ENCODE measurements around the gene DOK3. TPM values are rescaled to one million over a fixed set of nuclear protein-coding genes. Genes with fewer than 3 reads are reported as not detected.

Gene DOK3
- total RNA-seq, 4 donors from 2014 or later = 2.1 to 52.0 (median 5.5) TPM

- no peak overlapping the region for H3K4me3 ChIP-seq
- no peaks in the 10 kb centered on the region for H3K27me3 ChIP-seq
- H3K27ac ChIP-seq = peak overlapping the region in 1 of 4 donors; percentile 92
- TF ChIP-seq POLR2A (IDR thresholded peaks at IDR 0.05) = no peak
- TF ChIP-seq, protein P1, sequence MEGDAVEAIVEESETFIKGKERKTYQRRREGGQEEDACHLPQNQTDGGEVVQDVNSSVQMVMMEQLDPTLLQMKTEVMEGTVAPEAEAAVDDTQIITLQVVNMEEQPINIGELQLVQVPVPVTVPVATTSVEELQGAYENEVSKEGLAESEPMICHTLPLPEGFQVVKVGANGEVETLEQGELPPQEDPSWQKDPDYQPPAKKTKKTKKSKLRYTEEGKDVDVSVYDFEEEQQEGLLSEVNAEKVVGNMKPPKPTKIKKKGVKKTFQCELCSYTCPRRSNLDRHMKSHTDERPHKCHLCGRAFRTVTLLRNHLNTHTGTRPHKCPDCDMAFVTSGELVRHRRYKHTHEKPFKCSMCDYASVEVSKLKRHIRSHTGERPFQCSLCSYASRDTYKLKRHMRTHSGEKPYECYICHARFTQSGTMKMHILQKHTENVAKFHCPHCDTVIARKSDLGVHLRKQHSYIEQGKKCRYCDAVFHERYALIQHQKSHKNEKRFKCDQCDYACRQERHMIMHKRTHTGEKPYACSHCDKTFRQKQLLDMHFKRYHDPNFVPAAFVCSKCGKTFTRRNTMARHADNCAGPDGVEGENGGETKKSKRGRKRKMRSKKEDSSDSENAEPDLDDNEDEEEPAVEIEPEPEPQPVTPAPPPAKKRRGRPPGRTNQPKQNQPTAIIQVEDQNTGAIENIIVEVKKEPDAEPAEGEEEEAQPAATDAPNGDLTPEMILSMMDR (IDR thresholded peaks at IDR 0.05) = no peak
- DNase-seq = no peak
- H3K36me3 ChIP-seq = peaks cover 0 to 54% (median 0%) of the 10 kb centered on the region in 3 donors
- no peaks in the 10 kb centered on the region for H3K9me3 ChIP-seq
- peaks cover 0 to 21% (median 14%) of the 10 kb centered on the region in 4 donors for H3K4me1 ChIP-seq
Measured at GRCh38 chr5:177511796-177512675, 2.4 kb upstream of the DOK3 start.

DNA sequence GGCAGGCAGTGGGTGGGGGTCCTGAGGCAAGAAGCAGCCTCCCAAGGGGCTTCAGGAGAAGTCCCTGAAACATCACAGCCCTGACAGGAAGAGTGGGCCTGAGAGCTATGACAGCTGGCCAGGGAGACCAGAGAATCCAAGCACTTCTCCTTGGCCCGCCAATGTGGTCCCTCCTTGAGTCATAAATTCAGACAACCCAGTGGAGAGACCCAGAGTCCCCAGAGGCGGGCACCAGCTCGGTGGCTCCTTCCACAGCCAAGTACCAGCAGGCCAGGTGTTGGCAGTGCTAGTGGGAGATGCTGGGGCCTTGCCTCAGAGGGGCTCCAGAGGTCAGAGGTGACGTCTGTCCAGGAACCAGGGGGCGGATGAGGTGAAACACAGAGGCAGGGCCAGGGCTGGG is 1.6 kb upstream of the DOK3 start:
- H3K9me3 ChIP-seq = no peaks in the 10 kb centered on the region
- peak overlapping the region in 3 of 4 donors; percentile 13 to 92 (median 74) for H3K27ac ChIP-seq
- peaks cover 0 to 54% (median 0%) of the 10 kb centered on the region in 3 donors for H3K36me3 ChIP-seq
- no peaks in the 10 kb centered on the region for H3K27me3 ChIP-seq
- H3K4me3 ChIP-seq = peak overlapping the region in 1 of 4 donors; percentile 57
- no peak for DNase-seq
- TF ChIP-seq, protein P1 (IDR thresholded peaks at IDR 0.05) = no peak
- no peak for TF ChIP-seq POLR2A (IDR thresholded peaks at IDR 0.05)
- H3K4me1 ChIP-seq = peaks cover 0 to 19% (median 13%) of the 10 kb centered on the region in 4 donors

DNA sequence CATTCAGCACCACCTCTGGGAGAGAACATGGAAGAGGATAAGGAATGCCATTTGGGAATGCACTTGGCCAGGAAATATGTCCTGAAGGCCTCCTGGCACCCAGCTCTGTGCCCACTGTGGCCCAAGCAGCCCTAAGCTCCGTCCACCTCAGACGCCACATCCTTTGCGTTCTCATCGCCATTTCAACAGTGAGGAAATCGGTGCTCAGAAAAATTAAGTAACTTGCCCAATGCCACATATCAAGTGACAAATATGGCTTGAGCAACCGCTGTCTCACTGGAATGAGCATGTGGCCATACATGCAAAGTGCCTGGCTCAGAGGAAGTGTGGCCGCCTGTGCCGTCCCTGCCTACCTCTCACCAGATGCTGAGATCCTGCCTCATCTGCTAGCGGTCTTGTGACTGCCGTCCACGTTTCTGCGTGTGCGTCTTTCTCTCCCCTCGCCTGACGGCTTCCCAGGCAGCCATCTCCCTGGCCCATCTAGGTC is 984 bp upstream of the DOK3 start:
- peak in 2 of 3 donors; percentile 81 to 85 for DNase-seq
- peak overlapping the region in 2 of 4 donors; percentile 47 to 57 for H3K4me3 ChIP-seq
- no peak for TF ChIP-seq POLR2A (IDR thresholded peaks at IDR 0.05)
- TF ChIP-seq, protein P1 (IDR thresholded peaks at IDR 0.05) = no peak
- peaks cover 0 to 52% (median 0%) of the 10 kb centered on the region in 3 donors for H3K36me3 ChIP-seq
- no peaks in the 10 kb centered on the region for H3K9me3 ChIP-seq
- H3K27ac ChIP-seq = peak overlapping the region in 3 of 4 donors; percentile 13 to 92 (median 74)
- no peaks in the 10 kb centered on the region for H3K27me3 ChIP-seq
- peaks cover 0 to 13% (median 7%) of the 10 kb centered on the region in 4 donors for H3K4me1 ChIP-seq

DNA sequence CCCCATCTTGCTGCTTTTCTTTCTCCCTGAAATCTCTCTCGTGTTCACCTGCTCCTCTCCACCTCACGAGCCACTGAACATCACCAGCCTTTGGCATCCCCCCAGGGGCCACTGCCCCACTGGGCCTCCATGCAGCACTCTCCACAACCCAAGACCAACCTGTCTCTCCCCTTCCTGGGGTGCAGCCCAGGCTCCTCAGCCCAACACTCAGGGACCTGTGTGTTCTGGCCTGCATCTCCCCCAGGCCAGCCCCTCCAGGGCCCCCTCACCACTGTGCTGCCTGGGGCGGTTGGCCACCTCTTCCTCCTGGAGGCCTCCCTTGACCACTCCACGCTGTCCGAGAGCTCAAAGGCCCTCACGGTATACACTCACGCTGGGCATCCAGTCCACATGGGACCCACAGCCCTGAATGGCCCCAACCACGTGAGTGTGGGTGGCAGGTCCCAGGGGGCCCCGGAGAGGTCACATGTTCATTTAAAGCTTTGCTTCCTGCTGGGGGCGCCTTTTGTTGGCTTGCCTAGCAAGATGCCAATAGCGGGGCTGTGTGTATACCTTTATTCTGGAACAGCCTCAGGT is 453 bp upstream of the DOK3 start:
- Histone ChIP-seq H3K9me3 (no peaks in the 10 kb centered on the region), H3K27me3 (no peaks in the 10 kb centered on the region), H3K36me3 (peaks cover 0 to 47% (median 0%) of the 10 kb centered on the region in 3 donors), H3K4me3 (peak overlapping the region in 3 of 4 donors; percentile 42 to 57 (median 47)), H3K4me1 (peaks cover 0 to 13% (median 4%) of the 10 kb centered on the region in 4 donors), H3K27ac (peak overlapping the region; percentile 57 to 92 (median 68))
- TF ChIP-seq, protein P1 (IDR thresholded peaks at IDR 0.05) = no peak
- no peak for TF ChIP-seq POLR2A (IDR thresholded peaks at IDR 0.05)
- peak in 2 of 3 donors; percentile 83 for DNase-seq

DNA sequence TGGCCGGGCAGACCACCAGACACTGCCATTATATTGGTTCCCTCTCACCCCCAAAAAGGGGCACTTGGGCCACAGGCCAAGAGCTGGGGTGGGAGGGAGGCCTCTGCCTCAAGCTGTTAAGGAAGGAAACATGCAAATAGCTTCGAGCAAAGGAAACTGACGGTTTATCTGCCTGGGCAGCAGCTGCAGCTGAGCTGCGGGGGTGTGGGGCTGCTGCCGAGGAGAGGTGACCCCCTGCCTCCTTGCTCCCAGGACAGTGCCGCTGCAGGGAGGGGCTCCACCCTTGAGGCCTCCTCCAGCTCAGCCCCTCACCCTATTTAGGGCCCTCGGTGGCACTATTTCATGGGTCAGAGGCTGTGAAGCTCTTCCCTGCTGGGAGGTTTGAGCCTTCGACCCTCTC is 789 bp downstream of the DOK3 start:
- peaks cover 0 to 35% (median 0%) of the 10 kb centered on the region in 3 donors for H3K36me3 ChIP-seq
- peak in 2 of 3 donors; percentile 59 to 60 for DNase-seq
- peak overlapping the region; percentile 38 to 57 (median 44) for H3K4me3 ChIP-seq
- H3K4me1 ChIP-seq = peaks cover 0 to 13% (median 1%) of the 10 kb centered on the region in 4 donors
- peak overlapping the region; percentile 57 to 92 (median 68) for H3K27ac ChIP-seq
- TF ChIP-seq, protein P1 (IDR thresholded peaks at IDR 0.05) = no peak
- no peak for TF ChIP-seq POLR2A (IDR thresholded peaks at IDR 0.05)
- no peaks in the 10 kb centered on the region for H3K27me3 ChIP-seq
- H3K9me3 ChIP-seq = no peaks in the 10 kb centered on the region
